Neural cell (in vitro differentiated cells): ENCODE results near the gene SLC2A4.

ENCODE experiments used
- EP300 ChIP-seq: fragments of 450-650 bp; conservative IDR thresholded peaks from 2 replicates; pipeline ENCODE4 v1.6.1; 2014; ENCODE audit warnings: antibody characterized with exemption, mild to moderate bottlenecking, moderate library complexity; ENCODE audit not compliant: poor library complexity, severe bottlenecking
- EZH2 ChIP-seq: fragments of 200-600, 300-800 bp; shearing (Covaris generic), sonication (generic); IDR thresholded peaks from 2 replicates; pipeline ENCODE4 v1.6.1; 2014; ENCODE audit warnings: antibody characterized with exemption, low read length, borderline replicate concordance, mild to moderate bottlenecking; ENCODE audit not compliant: insufficient read depth, poor library complexity, severe bottlenecking
- MXI1 ChIP-seq: fragments of 450-650 bp; conservative IDR thresholded peaks from 2 replicates; pipeline ENCODE4 v1.6.1; 2014; ENCODE audit warnings: antibody characterized with exemption, mild to moderate bottlenecking; ENCODE audit not compliant: poor library complexity, severe bottlenecking
- POLR2AphosphoS5 ChIP-seq: IDR thresholded peaks from 2 replicates; pipeline ENCODE4 v1.6.1; 2012
- SMC3 ChIP-seq: fragments of 450-650 bp; conservative IDR thresholded peaks from 2 replicates; pipeline ENCODE4 v1.6.1; 2014; ENCODE audit warnings: antibody characterized with exemption, mild to moderate bottlenecking, moderate library complexity; ENCODE audit not compliant: poor library complexity
- TAF1 ChIP-seq: IDR thresholded peaks from 2 replicates; pipeline ENCODE4 v1.6.1; 2012; ENCODE audit warnings: low read depth
- TF ChIP-seq, protein P1 (sequence below): fragments of 450-650 bp; IDR thresholded peaks from 2 replicates; pipeline ENCODE4 v1.5.1; 2014; ENCODE audit warnings: antibody characterized with exemption, mild to moderate bottlenecking, moderate library complexity; ENCODE audit not compliant: poor library complexity, severe bottlenecking
- TF ChIP-seq, protein P2 (sequence below): IDR thresholded peaks from 2 replicates; pipeline ENCODE4 v1.6.1; 2012; ENCODE audit warnings: borderline replicate concordance

DNA sequence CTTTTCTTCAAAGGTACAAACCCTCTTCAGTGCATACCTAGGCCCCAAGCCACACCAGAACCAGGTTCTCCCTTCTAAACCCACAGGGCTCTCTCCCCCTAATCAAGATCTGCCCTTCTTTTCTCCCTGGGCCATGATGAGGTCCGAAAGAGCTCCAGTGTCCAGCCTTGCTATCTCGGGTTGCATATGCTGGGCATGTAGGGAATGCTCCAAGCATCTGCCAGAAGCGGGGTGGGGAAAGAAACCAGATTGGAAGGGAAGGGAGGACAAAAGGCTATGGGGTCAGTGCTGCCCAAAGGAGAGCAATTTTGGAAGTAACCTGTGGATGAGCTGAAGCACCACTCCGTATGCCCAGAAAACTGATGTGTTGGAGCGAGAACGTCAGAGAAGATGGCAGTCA, 32.3 kb upstream of the SLC2A4 start:
- TF ChIP-seq, protein P1, sequence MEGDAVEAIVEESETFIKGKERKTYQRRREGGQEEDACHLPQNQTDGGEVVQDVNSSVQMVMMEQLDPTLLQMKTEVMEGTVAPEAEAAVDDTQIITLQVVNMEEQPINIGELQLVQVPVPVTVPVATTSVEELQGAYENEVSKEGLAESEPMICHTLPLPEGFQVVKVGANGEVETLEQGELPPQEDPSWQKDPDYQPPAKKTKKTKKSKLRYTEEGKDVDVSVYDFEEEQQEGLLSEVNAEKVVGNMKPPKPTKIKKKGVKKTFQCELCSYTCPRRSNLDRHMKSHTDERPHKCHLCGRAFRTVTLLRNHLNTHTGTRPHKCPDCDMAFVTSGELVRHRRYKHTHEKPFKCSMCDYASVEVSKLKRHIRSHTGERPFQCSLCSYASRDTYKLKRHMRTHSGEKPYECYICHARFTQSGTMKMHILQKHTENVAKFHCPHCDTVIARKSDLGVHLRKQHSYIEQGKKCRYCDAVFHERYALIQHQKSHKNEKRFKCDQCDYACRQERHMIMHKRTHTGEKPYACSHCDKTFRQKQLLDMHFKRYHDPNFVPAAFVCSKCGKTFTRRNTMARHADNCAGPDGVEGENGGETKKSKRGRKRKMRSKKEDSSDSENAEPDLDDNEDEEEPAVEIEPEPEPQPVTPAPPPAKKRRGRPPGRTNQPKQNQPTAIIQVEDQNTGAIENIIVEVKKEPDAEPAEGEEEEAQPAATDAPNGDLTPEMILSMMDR = no peak
- TF ChIP-seq POLR2AphosphoS5 = no peak
- no peak for TF ChIP-seq EZH2
- TF ChIP-seq, protein P2, sequence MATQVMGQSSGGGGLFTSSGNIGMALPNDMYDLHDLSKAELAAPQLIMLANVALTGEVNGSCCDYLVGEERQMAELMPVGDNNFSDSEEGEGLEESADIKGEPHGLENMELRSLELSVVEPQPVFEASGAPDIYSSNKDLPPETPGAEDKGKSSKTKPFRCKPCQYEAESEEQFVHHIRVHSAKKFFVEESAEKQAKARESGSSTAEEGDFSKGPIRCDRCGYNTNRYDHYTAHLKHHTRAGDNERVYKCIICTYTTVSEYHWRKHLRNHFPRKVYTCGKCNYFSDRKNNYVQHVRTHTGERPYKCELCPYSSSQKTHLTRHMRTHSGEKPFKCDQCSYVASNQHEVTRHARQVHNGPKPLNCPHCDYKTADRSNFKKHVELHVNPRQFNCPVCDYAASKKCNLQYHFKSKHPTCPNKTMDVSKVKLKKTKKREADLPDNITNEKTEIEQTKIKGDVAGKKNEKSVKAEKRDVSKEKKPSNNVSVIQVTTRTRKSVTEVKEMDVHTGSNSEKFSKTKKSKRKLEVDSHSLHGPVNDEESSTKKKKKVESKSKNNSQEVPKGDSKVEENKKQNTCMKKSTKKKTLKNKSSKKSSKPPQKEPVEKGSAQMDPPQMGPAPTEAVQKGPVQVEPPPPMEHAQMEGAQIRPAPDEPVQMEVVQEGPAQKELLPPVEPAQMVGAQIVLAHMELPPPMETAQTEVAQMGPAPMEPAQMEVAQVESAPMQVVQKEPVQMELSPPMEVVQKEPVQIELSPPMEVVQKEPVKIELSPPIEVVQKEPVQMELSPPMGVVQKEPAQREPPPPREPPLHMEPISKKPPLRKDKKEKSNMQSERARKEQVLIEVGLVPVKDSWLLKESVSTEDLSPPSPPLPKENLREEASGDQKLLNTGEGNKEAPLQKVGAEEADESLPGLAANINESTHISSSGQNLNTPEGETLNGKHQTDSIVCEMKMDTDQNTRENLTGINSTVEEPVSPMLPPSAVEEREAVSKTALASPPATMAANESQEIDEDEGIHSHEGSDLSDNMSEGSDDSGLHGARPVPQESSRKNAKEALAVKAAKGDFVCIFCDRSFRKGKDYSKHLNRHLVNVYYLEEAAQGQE = no peak
- no peak for TF ChIP-seq EP300
- TF ChIP-seq TAF1 = no peak
- TF ChIP-seq SMC3 = no peak
- TF ChIP-seq MXI1 = no peak
